Left lung (tissue), 10 donors: ENCODE data around the gene YARS1. TPM values are rescaled to one million over a fixed set of nuclear protein-coding genes. Genes with fewer than 3 reads are reported as not detected.

Experiments used
- ATAC-seq: fragments of 200-7000 bp; cut with Tn5 transposase; one replicate; pipeline ENCODE4 v1.9.1; 2020; ENCODE audit warnings: moderate library complexity
- DNase-seq, 4 donors: peaks; one replicate each; pipeline ENCODE4 v3.0.0-alpha.2; 2013 to 2020
- H3K27ac ChIP-seq, 2 donors: fragments of 200-600 bp; sonication (generic) in 1 of 2; one replicate each; pipeline versions ENCODE4 v1.5.0 to v1.8.0; 2020 to 2021
- H3K27me3 ChIP-seq, 2 donors: fragments of 200-600 bp; sonication (generic) in 1 of 2; one replicate each; pipeline versions ENCODE4 v1.5.0 to v1.8.0; 2020 to 2021
- H3K36me3 ChIP-seq, 2 donors: fragments of 200-600 bp; sonication (generic) in 1 of 2; one replicate each; pipeline versions ENCODE4 v1.5.0 to v1.8.0; 2020 to 2021
- H3K4me1 ChIP-seq, 2 donors: fragments of 200-600 bp; one replicate each; pipeline ENCODE4 v1.8.0; 2021
- H3K4me3 ChIP-seq, 2 donors: fragments of 200-600 bp; sonication (generic) in 1 of 2; one replicate each; pipeline versions ENCODE4 v1.5.0 to v1.8.0; 2020 to 2021; ENCODE audit warnings: mild to moderate bottlenecking in 1 of 2
- H3K9me3 ChIP-seq, 2 donors: fragments of 200-600 bp; sonication (generic) in 1 of 2; one replicate each; pipeline versions ENCODE4 v1.5.0 to v1.8.0; 2020 to 2021
- CTCF ChIP-seq, 2 donors: fragments of 200-600 bp; sonication (generic) in 1 of 2; IDR thresholded peaks; one replicate each; pipeline versions ENCODE4 v1.5.0 to v1.8.0; 2021; ENCODE audit warnings: antibody characterized with exemption in 2 of 2
- intact Hi-C, 2 donors: fragments of 100-400 bp; cut with DNase I; formaldehyde crosslinking; loops; one replicate each; pipeline versions ENCODE4 v1.11.2 to v1.14.2; 2022
- polyA plus RNA-seq, 6 donors: library from polyadenylated mRNA; unstranded; fragments of 120-200 nt; gene quantifications; one replicate each; pipeline ENCODE4 v1.2.1, GENCODE V29; 2013; ENCODE audit not compliant: insufficient read length in 6 of 6
- total RNA-seq, 2 donors: library from RNA; stranded (reverse); fragmentation: NEBNext Ultra II Directional; extraction: Animal tissue kit (Norgen Biotek cat#: 25700); gene quantifications; one replicate each; pipeline ENCODE4 v1.2.1, GENCODE V29; 2021
- donor health status: DM: no; HTN: yes; CAD: no.
- donor health status: DM: no; HTN: no; CAD: no.

The YARS1 gene
- total and polyA plus RNA-seq, 8 donors = 68.8 to 126 (median 78.0) TPM

GRCh38 chr1:32764826-32765569, 52.2 kb downstream of the YARS1 start:
- Histone ChIP-seq H3K4me3 (no peak overlapping the region), H3K9me3 (no peaks in the 10 kb centered on the region), H3K36me3 (peaks cover 0 to 22% of the 10 kb centered on the region in 2 donors), H3K4me1 (peaks cover 17 to 47% of the 10 kb centered on the region in 2 donors), H3K27me3 (no peaks in the 10 kb centered on the region), H3K27ac (no peak overlapping the region)
- DNase-seq (no peak), ATAC-seq (no peak)
- intact Hi-C loops = no loop called here
- TF ChIP-seq CTCF (IDR thresholded peaks at IDR 0.05) = no peak

GRCh38 chr1:32763221-32763620, 53.9 kb downstream of the YARS1 start:
- no peak for ATAC-seq
- Histone ChIP-seq H3K27me3 (no peaks in the 10 kb centered on the region), H3K36me3 (peaks cover 0 to 13% of the 10 kb centered on the region in 2 donors), H3K4me3 (no peak overlapping the region), H3K9me3 (no peaks in the 10 kb centered on the region), H3K27ac (no peak overlapping the region), H3K4me1 (peaks cover 17 to 57% of the 10 kb centered on the region in 2 donors)
- no peak for TF ChIP-seq CTCF (IDR thresholded peaks at IDR 0.05)
- no peak for DNase-seq
- intact Hi-C loops = no loop called here

- Histone ChIP-seq H3K4me1 (peaks cover 8 to 52% of the 10 kb centered on the region in 2 donors), H3K27ac (peak overlapping the region; percentile 74 to 89), H3K36me3 (peaks cover 0 to 10% of the 10 kb centered on the region in 2 donors), H3K27me3 (no peaks in the 10 kb centered on the region), H3K4me3 (no peak overlapping the region), H3K9me3 (no peaks in the 10 kb centered on the region)
- no peak for DNase-seq
- ATAC-seq = no peak
- intact Hi-C loops = no loop called here
- TF ChIP-seq CTCF (IDR thresholded peaks at IDR 0.05) = no peak
These were observed 55.2 kb downstream of the YARS1 start for GRCh38 chr1:32761936-32762335.

- H3K4me3 ChIP-seq = no peak overlapping the region
- intact Hi-C loops = no loop called here
These were observed 55.8 kb downstream of the YARS1 start for GRCh38 chr1:32761253-32761877.

More at GRCh38 chr1:32761253-32761877, 55.8 kb downstream of the YARS1 start:
- DNase-seq = peak in 1 of 4 donors; percentile 66
- ATAC-seq = peak; percentile 22
- TF ChIP-seq CTCF (IDR thresholded peaks at IDR 0.05) = no peak
- no peaks in the 10 kb centered on the region for H3K27me3 ChIP-seq
- H3K36me3 ChIP-seq = peaks cover 0 to 10% of the 10 kb centered on the region in 2 donors
- no peaks in the 10 kb centered on the region for H3K9me3 ChIP-seq
- H3K27ac ChIP-seq = peak overlapping the region; percentile 74 to 89
- peaks cover 8 to 46% of the 10 kb centered on the region in 2 donors for H3K4me1 ChIP-seq
